GM18951 (cell line): ENCODE results near the gene C7.
"Not testable (repeated sequence)": the region's sequence is repeated elsewhere in the genome, so short reads cannot be mapped to it uniquely, and the experiment has no call there.

Experiments used
- POLR2A ChIP-seq: IDR thresholded peaks from 4 replicates; pipeline ENCODE4 v1.6.1; 2011; ENCODE audit warnings: mild to moderate bottlenecking; ENCODE audit not compliant: insufficient read length, insufficient read depth; ENCODE audit errors: extremely low read depth
- in situ Hi-C: fragments of 300-500 bp; cut with MboI; formaldehyde crosslinking; loops from one replicate; pipeline ENCODE4 v1.12.0; 2022; ENCODE audit warnings: low sequenced_read_pairs, mixed read lengths, inconsistent platforms; ENCODE audit not compliant: unreplicated experiment

C7 gene

DNA sequence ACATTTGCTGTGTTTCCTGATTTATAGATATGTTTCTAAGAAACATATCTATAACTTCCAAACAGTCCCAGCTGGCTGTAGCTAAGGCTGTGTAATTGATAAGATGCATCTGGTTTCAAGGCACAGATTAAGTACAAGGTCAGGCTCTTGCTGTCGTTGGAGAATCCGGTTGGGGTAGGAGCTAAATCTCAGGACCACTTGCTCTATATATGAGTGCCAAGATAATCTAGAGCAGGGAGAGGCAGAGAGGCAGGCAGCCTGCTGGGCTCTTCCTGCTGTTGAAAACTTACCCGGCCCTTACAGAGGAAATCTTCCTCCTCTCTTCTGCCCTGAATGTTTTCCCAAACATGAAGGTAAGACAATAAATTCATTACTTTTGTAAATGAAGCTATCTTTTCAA lies at the start of gene C7:
Gene C7, plus strand, starts transcription at position 234 of the 400 bp plus-strand sequence. Its CDS starts 114 bp downstream, at position 348.
- in situ Hi-C loops, result no loop called here
- no peak for TF ChIP-seq POLR2A

DNA sequence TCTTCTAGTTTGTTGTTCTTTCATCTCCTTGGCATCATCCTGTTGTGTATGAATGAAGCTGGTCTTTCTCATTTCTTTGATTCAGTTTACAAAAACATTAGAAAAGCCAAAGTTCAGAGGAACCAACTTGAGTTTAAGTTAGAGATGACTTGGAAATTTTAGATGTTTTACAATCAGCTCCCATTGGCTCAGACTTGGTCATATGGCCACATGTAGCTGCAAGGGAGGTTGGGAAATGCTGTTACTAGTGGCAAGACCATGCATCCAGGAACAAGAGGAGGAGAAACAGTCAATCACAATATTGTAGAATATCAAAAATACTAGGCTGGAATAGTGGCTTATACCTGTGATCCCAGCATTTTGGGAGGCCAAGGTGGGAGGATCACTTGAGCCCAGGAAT lies 48.6 kb upstream of the C7 start:
- TF ChIP-seq POLR2A, result no peak
- in situ Hi-C loops, result no loop called here

DNA sequence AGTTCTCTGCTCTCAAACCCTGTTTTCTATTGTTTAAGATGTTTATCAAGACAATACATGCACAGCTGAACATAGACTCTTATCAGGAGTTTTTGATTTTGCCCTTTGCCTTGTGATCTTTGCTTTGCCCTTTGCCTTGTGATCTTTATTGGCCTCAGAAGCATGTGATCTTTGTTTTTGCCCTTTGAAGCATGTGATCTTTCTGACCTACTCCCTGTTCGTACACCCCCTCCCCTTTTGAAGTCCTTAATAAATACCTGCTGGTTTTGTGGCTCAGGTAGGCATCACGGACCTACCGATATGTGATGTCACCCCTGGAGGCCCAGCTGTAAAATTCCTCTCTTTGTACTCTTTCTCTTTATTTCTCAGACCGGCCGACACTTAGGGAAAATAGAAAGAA lies 44.3 kb upstream of the C7 start:
- in situ Hi-C loops, result not testable (repeated sequence)

- TF ChIP-seq POLR2A, result no peak
- in situ Hi-C loops, result no loop called here
Measured at GRCh38 chr5:40866844-40867243, 42.5 kb upstream of the C7 start.

GRCh38 chr5:40869384-40869783 lies 39.9 kb upstream of the C7 start:
- in situ Hi-C loops, result no loop called here
- TF ChIP-seq POLR2A, result no peak

GRCh38 chr5:40871177-40871576 lies 38.1 kb upstream of the C7 start:
- TF ChIP-seq POLR2A, result no peak
- in situ Hi-C loops, result loop anchor here (10.0 kb wide), 1 partner anchor 116 kb away; the partner anchor contains the start of gene TTC33

- in situ Hi-C loops, result loop anchor here (10.0 kb wide), 1 partner anchor 117 kb away; the partner anchor contains the start of gene TTC33
Measured at GRCh38 chr5:40872253-40872652, 37.0 kb upstream of the C7 start.

- in situ Hi-C loops, result loop anchor here (10.0 kb wide), 1 partner anchor 119 kb away; the partner anchor contains the start of gene TTC33
- no peak for TF ChIP-seq POLR2A
Measured at GRCh38 chr5:40873286-40873880, 35.9 kb upstream of the C7 start.

DNA sequence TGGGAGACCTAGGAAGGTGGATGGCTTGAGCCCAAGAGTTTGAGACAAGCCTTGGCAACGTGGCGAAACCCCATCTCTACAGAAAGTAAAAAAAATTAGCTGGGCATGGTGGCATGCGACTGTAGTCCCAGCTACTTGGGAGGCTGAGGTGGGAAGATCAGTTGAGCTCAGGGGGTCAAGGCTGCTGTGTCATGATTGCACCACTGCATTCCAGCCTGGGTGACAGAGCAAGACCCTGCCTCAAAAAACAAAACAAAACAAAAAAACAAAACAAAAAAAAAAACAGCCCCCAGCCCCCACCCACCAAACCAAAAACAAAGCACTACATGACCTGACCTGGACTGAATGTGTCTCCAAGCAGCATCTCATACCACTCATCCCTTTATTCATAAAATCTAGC lies 33.3 kb upstream of the C7 start:
- in situ Hi-C loops, result loop anchor here (10.0 kb wide), 1 partner anchor 121 kb away; the partner anchor contains the start of gene TTC33
- TF ChIP-seq POLR2A, result no peak

- TF ChIP-seq POLR2A, result no peak
- in situ Hi-C loops, result loop anchor here (10.0 kb wide), 1 partner anchor 123 kb away; the partner anchor contains the start of gene TTC33
Measured at GRCh38 chr5:40877371-40877988, 31.8 kb upstream of the C7 start.

- no peak for TF ChIP-seq POLR2A
- in situ Hi-C loops, result loop anchor here (10.0 kb wide), 1 partner anchor 125 kb away; the partner anchor contains the start of gene TTC33
Measured at GRCh38 chr5:40879163-40879942, 29.9 kb upstream of the C7 start.

GRCh38 chr5:40882291-40882690 lies 27.0 kb upstream of the C7 start:
- TF ChIP-seq POLR2A, result no peak
- in situ Hi-C loops, result no loop called here

GRCh38 chr5:40883051-40883450 lies 26.2 kb upstream of the C7 start:
- in situ Hi-C loops, result not testable (repeated sequence)

DNA sequence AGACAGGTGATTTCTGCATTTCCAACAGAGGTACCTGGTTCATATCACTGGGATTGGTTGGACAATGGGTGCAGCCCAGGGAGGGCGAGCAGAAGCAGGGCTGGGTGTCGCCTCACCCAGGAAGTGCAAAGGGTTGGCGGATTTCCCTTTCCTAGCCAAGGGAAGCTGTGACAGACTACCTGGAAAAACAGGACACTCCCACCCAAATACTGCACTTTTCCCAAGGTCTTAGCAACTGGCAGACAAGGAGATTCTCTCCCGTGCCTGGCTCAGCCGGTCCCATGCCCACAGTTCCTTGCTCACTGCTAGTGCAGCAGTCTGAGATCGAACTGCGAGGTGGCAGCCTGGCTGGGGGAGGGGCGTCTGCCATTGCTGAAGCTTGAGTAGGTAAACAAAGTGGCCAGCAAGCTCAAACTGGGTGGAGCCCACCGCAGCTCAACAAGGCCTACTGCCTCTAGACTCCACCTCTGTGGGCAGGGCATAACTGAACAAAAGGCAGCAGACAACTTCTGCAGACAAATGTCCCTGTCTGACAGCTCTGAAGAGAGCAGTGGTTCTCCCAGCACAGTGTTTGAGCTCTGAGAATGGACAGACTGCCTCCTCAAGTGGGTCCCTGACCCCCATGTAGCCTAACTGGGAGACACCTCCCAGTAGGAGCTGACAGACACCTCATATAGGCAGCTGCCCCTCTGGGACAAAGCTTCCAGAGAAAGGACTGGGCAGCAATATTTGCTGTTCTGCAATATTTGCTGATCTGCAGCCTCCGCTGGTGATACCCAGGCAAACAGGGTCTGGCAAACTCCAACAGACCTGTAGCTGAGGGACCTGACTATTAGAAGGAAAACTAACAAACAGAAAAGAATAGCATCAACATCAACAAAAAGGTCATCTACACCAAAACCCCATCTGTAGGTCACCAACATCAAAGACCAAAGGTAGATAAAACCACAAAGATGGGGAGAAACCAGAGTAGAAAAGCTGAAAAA lies 13.6 kb upstream of the C7 start:
- in situ Hi-C loops, result not testable (repeated sequence)
